ENCODE results near the gene HSPA1B.

The HSPA1B gene

DNA sequence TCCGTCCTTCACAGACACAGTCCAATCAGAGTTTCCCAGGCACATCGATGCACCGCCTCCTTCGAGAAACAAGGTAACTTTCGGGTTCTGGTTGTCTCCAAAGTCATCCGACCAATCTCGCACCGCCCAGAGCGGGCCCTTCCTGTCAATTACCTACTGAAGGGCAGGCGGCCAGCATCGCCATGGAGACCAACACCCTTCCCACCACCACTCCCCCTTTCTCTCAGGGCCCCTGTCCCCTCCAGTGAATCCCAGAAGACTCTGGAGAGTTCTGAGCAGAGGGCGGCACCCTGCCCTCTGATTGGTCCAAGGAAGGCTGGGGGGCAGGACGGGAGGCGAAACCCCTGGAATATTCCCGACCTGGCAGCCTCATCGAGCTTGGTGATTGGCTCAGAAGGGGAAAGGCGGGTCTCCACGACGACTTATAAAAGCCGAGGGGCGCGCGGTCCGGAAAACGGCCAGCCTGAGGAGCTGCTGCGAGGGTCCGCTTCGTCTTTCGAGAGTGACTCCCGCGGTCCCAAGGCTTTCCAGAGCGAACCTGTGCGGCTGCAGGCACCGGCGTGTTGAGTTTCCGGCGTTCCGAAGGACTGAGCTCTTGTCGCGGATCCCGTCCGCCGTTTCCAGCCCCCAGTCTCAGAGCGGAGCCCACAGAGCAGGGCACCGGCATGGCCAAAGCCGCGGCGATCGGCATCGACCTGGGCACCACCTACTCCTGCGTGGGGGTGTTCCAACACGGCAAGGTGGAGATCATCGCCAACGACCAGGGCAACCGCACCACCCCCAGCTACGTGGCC lies at the start of gene HSPA1B:
Gene HSPA1B, plus strand, starts transcription at position 453 of the 794 bp plus-strand sequence. Its CDS starts 213 bp downstream, at position 666.
- Mint-ChIP-seq H3K27me3 (no peaks in the 10 kb centered on the region), H3K27ac (peak within 1 kb of the TSS; percentile 98), H3K9me3 (no peaks in the 10 kb centered on the region), H3K4me1 (peaks cover 55% of the 10 kb centered on the region), H3K36me3 (peaks cover 8% of the 10 kb centered on the region), H3K4me3 (peak within 1 kb of the TSS; percentile 81)
- peak; percentile 98 for DNase-seq
- CTCF ChIA-PET: interaction anchor here (0.7 to 1.3 kb wide), 5 partner anchors 9 to 146 kb away, joined by 3 to 7 read pairs (median 4); partner anchors contain the start of genes DDAH2, LY6G5C and VARS1

DNA sequence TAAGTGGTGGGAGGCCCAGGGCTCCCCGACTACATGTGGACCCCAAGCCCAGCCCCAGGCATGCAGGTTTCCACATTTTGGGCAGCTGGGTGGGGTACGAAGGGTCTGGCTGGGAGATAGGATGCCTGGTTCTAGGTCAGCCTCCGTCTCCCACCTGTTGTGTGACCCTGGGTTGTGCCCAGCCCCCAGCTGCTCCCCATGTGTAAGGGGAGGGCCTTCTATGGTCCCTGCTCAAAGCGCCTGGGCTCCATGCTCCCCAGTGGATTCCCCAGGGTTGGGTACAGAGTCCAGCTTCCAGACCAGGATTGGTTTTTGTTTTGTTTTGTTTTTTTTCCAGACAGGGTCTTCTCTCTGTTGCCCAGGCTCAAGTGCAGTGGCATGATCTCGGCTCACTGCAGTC lies 49.3 kb upstream of the HSPA1B start:
- Mint-ChIP-seq H3K9me3 (no peaks in the 10 kb centered on the region), H3K4me3 (no peak overlapping the region), H3K27ac (peak overlapping the region; percentile 73), H3K27me3 (peaks cover 5% of the 10 kb centered on the region), H3K36me3 (peaks cover 21% of the 10 kb centered on the region), H3K4me1 (peaks cover 36% of the 10 kb centered on the region)
- DNase-seq: no peak
- CTCF ChIA-PET: interaction anchor here (0.6 to 2.4 kb wide), 5 partner anchors 12 to 44 kb away, joined by 3 to 11 read pairs (median 3); no protein-coding TSS in a partner anchor

DNA sequence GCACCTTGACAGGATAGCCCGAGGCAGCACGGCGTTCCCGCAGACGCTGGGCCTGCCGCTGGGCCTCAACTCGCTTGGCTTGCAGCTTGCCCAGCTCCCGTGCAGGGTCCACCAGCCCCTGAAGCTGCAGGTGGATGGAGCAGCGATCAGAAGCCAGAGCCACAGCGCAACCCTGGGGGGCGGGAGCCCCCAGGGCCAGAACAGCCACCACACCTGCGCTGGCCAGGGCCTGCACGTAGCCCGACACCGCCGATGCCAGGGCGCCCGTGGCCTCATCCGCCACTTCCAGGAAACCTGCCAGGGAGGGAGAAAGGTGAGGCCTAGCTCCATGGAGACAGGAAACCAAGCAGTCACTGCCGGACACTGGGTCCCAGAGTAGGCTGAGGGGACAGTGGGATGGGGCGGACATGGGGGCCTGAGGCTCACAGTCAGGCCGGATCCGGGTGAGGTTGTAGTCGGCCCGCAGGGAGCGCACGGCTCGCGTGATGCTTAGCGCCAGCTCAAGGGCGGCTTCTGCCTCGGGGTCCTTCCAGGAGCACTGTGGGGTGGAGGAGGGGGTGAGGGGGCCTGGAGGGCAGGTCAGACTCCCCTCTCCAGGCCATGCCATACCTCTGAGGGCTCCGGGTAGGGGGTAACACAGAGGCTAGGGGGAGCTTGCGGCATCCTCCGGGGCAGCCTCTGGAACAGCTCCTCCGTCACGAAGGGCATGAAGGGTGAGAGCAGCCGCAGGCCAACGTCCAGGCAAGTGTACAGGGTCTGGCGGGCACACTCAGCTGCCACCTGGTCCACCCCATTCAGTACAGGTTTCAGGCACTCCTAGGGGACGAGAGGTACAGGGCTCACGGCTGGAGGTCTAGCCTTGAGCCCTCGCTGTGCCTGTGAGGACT lies 48.3 kb upstream of the HSPA1B start:
- Mint-ChIP-seq H3K9me3 (no peaks in the 10 kb centered on the region), H3K4me3 (no peak overlapping the region), H3K4me1 (peaks cover 33% of the 10 kb centered on the region), H3K27ac (no peak overlapping the region), H3K36me3 (peaks cover 25% of the 10 kb centered on the region), H3K27me3 (peaks cover 5% of the 10 kb centered on the region)
- DNase-seq: no peak
- CTCF ChIA-PET: interaction anchor here (1.4 to 1.8 kb wide), 3 partner anchors 9 to 13 kb away, joined by 3 to 5 read pairs (median 4); no protein-coding TSS in a partner anchor

DNA sequence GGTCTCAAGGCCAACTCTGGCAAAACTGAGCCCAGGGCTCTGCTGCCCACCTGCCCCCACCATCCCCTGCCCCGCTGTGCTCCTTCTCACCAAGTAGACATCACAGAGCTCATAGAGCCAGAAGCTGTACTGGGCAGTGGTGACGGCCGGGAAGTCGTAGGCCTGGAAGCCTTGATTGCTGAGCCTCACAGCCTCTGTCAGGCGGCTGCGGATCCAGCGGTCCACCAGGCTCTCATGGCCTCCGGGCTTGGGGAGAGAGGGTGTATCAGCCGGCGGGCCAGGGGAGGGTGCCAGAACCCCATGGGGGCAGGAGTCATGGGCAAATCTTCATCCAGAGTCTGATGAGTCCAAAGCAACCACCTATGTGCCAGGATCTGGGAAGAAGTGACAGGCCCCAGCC lies 47.6 kb upstream of the HSPA1B start:
- no peak for DNase-seq
- H3K27me3 Mint-ChIP-seq: peaks cover 5% of the 10 kb centered on the region
- H3K9me3 Mint-ChIP-seq: no peaks in the 10 kb centered on the region
- H3K4me1 Mint-ChIP-seq: peaks cover 32% of the 10 kb centered on the region
- CTCF ChIA-PET: interaction anchor here (1.4 to 1.8 kb wide), 2 partner anchors 10 to 11 kb away, joined by 4 to 5 read pairs; no protein-coding TSS in a partner anchor
- no peak overlapping the region for H3K27ac Mint-ChIP-seq
- peaks cover 31% of the 10 kb centered on the region for H3K36me3 Mint-ChIP-seq
- H3K4me3 Mint-ChIP-seq: no peak overlapping the region

DNA sequence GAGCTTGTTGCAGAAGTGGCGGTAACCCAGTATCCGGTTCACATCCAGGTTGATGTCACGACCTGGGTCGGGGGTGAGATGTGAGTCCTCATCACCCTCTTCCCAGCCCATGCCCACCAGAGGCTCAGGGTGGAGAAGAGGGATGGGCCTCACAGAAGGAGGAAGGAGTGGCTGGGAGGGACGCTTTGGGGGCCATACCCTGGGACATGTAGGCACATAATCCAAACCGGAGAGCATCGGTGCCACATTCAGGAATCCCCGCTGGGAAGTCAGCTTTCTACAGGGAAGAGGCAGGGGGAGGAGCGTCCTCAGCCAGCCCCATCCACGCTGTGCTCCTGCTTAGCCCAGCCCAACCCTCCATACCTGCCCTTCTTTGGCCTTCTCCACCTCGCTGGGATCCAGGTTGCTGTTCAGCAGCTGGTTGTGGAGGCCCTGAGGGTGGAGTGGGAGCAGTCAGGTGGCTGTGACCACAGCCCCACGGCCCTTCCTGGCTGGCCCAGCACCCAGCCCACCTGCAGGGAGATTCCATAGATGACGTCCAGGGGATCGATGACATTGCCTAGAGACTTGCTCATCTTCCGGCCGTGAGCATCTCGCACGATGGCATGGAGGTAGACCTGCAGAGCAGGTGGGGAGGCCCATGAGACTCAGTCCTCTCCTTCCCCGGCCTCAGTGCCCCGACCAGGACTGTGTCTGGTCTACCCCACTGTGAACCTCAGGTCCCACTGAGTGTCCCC lies 46.9 kb upstream of the HSPA1B start:
- DNase-seq: no peak
- Mint-ChIP-seq H3K9me3 (no peaks in the 10 kb centered on the region), H3K36me3 (peaks cover 34% of the 10 kb centered on the region), H3K4me1 (peaks cover 24% of the 10 kb centered on the region), H3K27me3 (peaks cover under 1% of the 10 kb centered on the region), H3K4me3 (no peak overlapping the region), H3K27ac (no peak overlapping the region)
- CTCF ChIA-PET: interaction anchor here (0.6 to 1.8 kb wide), 3 partner anchors 10 to 11 kb away, joined by 3 to 5 read pairs (median 4); no protein-coding TSS in a partner anchor

DNA sequence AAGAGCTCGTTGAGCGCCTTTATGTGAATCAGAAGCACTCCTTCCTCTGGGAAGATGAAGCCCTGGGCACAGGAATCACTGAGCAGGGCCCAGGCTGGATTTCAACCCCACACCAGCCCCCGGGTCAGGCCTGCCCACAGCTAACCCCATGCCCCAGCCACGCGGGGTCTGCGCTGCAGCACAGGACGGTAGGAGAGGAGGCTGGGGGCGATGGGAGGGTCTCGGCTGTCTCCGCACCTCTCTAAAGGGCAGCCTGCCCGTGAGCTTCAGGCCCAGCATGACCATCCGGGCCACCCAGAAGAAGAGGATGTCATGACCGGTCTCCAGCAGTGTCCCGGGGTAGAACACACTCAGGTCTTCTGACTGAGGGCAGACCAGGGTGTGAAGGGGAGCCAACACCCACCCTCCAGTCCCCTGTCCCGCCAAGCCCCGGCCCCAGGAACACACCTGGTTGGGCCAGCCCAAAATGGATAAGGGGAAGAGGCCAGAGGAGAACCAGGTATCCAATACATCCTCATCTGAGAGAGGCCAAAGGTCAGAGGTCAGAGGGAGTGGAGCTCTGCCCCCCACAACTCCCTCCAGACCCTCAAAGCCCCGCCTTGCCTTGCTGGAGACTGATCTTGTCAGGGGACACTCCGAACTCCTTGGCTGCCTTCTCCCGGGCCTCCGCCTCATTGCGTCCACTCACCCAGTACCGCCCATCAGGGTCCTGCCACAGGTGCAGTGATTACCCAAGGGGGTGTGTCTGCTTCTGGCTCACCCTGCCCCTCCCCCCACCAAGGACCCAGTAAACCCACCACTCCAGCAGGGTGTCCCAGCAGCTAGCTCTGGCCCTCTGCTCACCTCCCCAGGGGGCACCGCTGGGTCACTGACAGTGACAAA lies 46.1 kb upstream of the HSPA1B start:
- CTCF ChIA-PET: interaction anchor here (0.7 to 1.4 kb wide), 2 partner anchors 10 to 13 kb away, joined by 3 to 4 read pairs; no protein-coding TSS in a partner anchor
- H3K36me3 Mint-ChIP-seq: peaks cover 35% of the 10 kb centered on the region

DNA sequence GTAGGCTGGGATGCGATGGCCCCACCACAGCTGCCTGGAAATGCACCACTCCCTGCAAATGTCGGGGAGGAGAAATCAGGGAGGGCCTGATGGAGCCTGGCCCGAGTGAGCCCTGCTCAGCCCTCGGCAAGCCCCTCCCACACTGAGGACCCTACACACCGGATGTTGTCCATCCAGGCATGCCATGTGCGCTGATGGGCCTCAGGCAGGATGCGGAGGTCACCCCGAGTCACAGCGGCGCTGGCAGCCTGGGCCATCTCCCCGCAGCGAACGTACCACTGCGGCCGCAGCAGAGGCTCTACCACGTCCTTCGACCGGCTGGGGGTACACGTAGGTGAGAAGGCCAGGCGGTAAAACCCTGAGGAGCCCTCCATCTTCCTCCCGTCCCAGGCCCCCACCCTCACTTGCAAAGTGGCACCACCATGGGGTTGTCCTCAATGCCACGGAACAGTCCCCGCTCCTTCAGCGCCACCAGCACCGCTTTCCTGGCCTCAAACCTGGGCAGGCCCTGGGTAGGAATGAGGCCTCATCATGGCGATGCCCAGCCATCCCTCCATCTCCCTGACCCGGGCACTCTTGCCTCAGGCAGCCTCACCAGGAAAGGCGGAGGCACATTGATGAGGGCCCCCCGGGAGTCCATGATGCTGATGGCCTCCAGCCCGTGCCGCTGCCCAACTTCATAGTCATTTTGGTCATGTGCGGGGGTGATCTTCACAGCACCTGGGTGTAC lies 45.2 kb upstream of the HSPA1B start:
- H3K27ac Mint-ChIP-seq: peak overlapping the region; percentile 28
- H3K9me3 Mint-ChIP-seq: no peaks in the 10 kb centered on the region
- H3K36me3 Mint-ChIP-seq: peaks cover 37% of the 10 kb centered on the region
- no peak overlapping the region for H3K4me3 Mint-ChIP-seq
- DNase-seq: no peak
- no peaks in the 10 kb centered on the region for H3K27me3 Mint-ChIP-seq
- CTCF ChIA-PET: interaction anchor here (1.1 kb wide), 1 partner anchor 10 kb away, joined by 4 read pairs; no protein-coding TSS in a partner anchor
- peaks cover 8% of the 10 kb centered on the region for H3K4me1 Mint-ChIP-seq

More for the DNA sequence above, 46.1 kb upstream of the HSPA1B start:
- Mint-ChIP-seq H3K9me3 (no peaks in the 10 kb centered on the region), H3K4me3 (no peak overlapping the region), H3K4me1 (peaks cover 16% of the 10 kb centered on the region), H3K27me3 (no peaks in the 10 kb centered on the region), H3K27ac (no peak overlapping the region)
- no peak for DNase-seq

DNA sequence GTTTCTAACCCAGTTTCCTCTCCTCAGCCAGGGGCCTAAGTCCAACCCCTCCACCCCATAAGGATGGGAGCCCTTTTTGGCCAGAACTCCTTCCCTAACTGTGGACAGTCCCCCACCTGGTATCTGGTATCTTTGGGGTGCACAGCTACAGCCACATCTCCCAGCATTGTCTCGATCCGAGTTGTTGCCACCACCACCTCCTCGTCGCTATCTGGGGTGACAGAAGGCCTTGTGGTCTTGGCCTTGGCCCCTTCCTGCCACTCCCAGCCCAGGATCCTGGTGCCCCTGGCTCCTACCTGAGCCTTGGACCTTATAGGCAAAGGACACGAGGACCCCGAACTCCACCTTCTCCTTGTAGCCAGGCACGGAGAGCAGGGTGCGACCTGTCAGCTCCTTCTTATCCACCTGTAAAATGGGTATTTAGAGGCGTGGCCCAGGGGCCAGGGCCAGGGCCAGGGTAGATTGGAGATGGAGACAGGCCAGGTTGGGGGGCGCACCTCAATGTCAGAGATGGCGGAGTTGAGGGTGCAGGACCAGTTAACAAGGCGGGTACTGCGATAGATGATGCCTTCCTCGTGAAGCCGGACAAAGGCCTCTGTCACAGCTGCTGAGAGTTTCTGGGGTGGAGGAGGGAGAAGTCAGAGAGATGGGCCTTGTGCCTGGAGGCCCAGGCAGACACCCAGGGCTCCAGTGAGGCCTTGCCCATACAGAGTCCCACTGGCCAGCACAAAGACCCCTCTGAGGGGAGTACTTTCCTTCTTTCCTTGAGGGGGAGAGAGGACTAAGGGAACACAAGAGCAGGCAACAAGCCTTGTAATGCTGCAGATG lies 43.2 kb upstream of the HSPA1B start:
- DNase-seq: no peak
- Mint-ChIP-seq H3K27ac (peak overlapping the region; percentile 31), H3K36me3 (peaks cover 32% of the 10 kb centered on the region), H3K4me3 (no peak overlapping the region), H3K9me3 (no peaks in the 10 kb centered on the region), H3K27me3 (no peaks in the 10 kb centered on the region), H3K4me1 (peaks cover 3% of the 10 kb centered on the region)
- CTCF ChIA-PET: interaction anchor here (1.3 kb wide), 1 partner anchor 14 kb away, joined by 4 read pairs; no protein-coding TSS in a partner anchor

DNA sequence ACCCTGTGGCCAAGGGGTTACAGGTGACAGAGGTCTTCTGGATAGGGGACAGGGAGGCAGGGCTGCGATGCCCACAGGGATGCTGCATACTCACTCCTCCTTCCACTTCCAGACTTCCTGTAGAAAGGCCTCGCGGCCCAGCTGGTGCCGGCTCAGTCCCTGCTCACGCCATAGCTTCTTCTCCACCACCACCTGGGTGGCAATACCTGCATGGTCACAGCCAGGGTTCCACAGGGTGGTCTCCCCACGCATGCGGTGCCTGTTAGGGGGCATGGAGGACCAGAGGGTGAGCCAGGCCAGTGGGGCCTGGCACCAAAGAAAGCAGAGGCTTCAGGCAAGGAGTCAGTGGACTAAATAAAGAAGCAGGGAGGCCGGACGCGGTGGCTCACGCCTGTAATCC lies 42.1 kb upstream of the HSPA1B start:
- Mint-ChIP-seq H3K27ac (no peak overlapping the region), H3K36me3 (peaks cover 31% of the 10 kb centered on the region), H3K27me3 (no peaks in the 10 kb centered on the region), H3K9me3 (no peaks in the 10 kb centered on the region), H3K4me3 (no peak overlapping the region), H3K4me1 (peaks cover 3% of the 10 kb centered on the region)
- DNase-seq: no peak
- CTCF ChIA-PET: interaction anchor here (1.3 kb wide), 1 partner anchor 16 kb away, joined by 4 read pairs; no protein-coding TSS in a partner anchor

DNA sequence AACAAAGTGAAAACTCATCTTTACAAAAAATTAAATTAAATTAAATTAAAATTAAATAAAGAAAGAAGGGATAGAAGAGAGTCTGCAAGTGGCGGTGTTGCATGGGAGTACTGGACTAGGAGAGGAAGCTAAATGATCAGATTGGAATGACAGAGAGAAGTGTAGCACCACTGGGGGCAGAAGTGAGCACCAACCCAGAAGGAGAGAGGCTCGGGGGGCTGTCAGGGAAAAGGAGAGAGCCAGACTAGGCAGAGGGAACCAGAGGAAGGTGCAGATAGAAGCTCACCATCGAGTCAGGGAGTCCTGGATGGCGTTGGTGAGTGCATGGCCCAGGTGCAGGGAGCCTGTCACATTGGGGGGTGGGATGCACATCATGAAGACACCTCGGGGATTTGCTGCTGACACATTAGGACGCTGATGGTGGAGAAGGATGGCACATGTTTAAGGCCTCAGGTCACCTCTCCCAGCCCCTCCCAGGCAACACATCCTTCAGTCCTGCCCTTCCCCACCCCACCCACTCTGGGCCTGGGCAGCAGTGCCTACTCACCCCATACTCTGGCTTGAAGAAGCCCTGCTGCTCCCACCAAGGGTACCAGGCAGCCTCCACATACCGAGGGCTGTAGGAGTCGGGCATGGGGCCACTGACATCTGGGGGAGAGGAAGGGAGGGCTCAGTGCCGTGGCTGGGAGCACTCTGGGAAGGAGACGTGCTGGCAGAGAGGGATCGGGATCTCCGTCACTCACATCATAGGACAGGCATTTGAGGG lies 36.0 kb upstream of the HSPA1B start:
- peak; percentile 54 for DNase-seq
- no peak overlapping the region for H3K4me3 Mint-ChIP-seq
- CTCF ChIA-PET: interaction anchor here (0.7 to 3.2 kb wide), 12 partner anchors 9 to 125 kb away, joined by 3 to 11 read pairs (median 4); partner anchors contain the start of genes HSPA1A, HSPA1L and VWA7
- peak overlapping the region; percentile 72 for H3K27ac Mint-ChIP-seq
- peaks cover 23% of the 10 kb centered on the region for H3K36me3 Mint-ChIP-seq
- no peaks in the 10 kb centered on the region for H3K9me3 Mint-ChIP-seq
- no peaks in the 10 kb centered on the region for H3K27me3 Mint-ChIP-seq
- H3K4me1 Mint-ChIP-seq: peaks cover 32% of the 10 kb centered on the region

DNA sequence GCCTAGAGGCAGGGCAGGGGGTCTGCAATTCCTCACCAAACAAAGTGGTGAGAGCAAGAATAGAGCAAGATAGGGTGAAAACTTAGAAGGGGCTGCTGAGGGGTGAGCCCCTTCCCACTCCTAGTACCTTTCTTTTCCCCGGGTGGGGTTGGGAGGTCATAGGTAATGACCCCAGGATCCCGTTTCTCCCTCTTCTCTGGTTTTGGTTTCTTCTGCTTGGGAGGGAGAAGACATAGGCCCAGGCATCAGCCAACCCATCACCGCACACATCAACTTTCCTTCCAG lies 35.5 kb upstream of the HSPA1B start:
- Mint-ChIP-seq H3K4me3 (no peak overlapping the region), H3K36me3 (peaks cover 23% of the 10 kb centered on the region), H3K9me3 (no peaks in the 10 kb centered on the region), H3K4me1 (peaks cover 37% of the 10 kb centered on the region), H3K27ac (no peak overlapping the region), H3K27me3 (no peaks in the 10 kb centered on the region)
- DNase-seq: no peak
- CTCF ChIA-PET: interaction anchor here (0.7 to 2.3 kb wide), 9 partner anchors 9 to 125 kb away, joined by 3 to 11 read pairs (median 4); partner anchors contain the start of gene VWA7

Data from activated naive CD4-positive, alpha-beta T cell treated with anti-CD3 and anti-CD28 coated beads, Interleukin-2, amount 10 ng/mL, durations not matched to agents 7 days and 5 days (primary cell).